ENCODE results near the gene ETV5. TPM values are rescaled to one million over a fixed set of nuclear protein-coding genes. Genes with fewer than 3 reads are reported as not detected.

Gene ETV5
- total RNA-seq, 4 donors from 2014 or later, result 19.0 to 31.6 (median 21.3) TPM

DNA sequence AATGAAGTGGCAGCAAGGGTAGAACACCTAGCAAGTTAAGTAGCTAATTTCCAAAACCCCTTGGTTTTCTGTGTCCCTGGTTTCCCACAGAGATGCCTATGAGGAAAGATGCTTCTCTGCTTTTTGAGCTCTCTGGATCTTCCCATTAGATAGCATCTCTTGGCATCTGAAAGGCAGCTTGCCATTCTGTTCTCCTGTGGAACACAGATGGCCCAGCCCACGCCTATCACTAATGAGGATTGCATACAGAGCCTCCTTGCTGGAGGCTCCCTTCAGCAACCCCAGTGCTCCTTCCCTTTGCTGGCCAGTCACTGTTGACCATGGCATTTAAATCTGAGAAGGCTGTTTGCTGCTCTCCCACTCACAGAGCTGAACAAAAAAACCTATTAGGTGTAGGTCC, 34.4 kb upstream of the ETV5 start:
- DNase-seq (no peak), ATAC-seq (no peak)
- Histone ChIP-seq H3K27ac (no peak overlapping the region), H3K36me3 (no peaks in the 10 kb centered on the region), H3K27me3 (no peaks in the 10 kb centered on the region), H3K4me1 (no peaks in the 10 kb centered on the region), H3K4me3 (no peak overlapping the region), H3K9me3 (no peaks in the 10 kb centered on the region)
- in situ Hi-C loops (cut with MboI; ENCODE audit: low sequenced_read_pairs in 4 of 4) (no loop called here), intact Hi-C loops (cut with DNase I; ENCODE audit: low total_unique reads) (no loop called here)
- no peak for TF ChIP-seq POLR2A (IDR thresholded peaks at IDR 0.05)
- TF ChIP-seq CTCF (IDR thresholded peaks at IDR 0.05 in 4 of 5, conservative IDR thresholded peaks at IDR 0.05 in 1 of 5), result no peak

DNA sequence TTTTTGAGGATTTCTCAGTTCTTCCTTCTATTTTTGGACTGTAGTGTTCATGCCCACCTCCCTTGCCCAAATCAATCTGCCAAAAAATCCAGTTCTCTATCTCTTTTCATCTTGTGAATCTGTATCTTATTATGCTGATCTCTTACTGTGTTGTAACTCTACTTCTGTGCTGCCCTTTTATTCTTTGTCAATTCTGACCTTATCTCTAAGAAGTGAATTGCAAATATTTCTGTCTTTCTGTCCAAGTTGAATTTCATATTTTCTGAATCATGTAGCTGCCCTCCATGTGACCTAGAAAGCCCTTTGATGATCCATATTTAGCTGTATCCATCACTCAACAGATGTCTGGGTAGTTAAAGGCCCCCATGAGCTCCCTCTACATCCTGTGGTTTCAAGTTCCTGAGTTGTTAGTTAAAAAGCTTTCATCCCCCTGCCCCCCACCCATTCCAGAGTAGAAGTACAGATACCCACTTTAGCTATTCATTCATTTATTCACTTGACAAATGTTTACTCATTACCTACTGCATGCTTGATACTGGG, 33.6 kb upstream of the ETV5 start:
- H3K27me3 ChIP-seq, result no peaks in the 10 kb centered on the region
- in situ Hi-C loops (cut with MboI; ENCODE audit: low sequenced_read_pairs in 4 of 4), result no loop called here
- no peaks in the 10 kb centered on the region for H3K9me3 ChIP-seq
- no peaks in the 10 kb centered on the region for H3K36me3 ChIP-seq
- no peak overlapping the region for H3K4me3 ChIP-seq
- no peak for TF ChIP-seq CTCF (IDR thresholded peaks at IDR 0.05 in 4 of 5, conservative IDR thresholded peaks at IDR 0.05 in 1 of 5)
- TF ChIP-seq POLR2A (IDR thresholded peaks at IDR 0.05), result no peak
- intact Hi-C loops (cut with DNase I; ENCODE audit: low total_unique reads), result no loop called here
- DNase-seq, result no peak
- H3K4me1 ChIP-seq, result no peaks in the 10 kb centered on the region
- H3K27ac ChIP-seq, result no peak overlapping the region
- no peak for ATAC-seq

DNA sequence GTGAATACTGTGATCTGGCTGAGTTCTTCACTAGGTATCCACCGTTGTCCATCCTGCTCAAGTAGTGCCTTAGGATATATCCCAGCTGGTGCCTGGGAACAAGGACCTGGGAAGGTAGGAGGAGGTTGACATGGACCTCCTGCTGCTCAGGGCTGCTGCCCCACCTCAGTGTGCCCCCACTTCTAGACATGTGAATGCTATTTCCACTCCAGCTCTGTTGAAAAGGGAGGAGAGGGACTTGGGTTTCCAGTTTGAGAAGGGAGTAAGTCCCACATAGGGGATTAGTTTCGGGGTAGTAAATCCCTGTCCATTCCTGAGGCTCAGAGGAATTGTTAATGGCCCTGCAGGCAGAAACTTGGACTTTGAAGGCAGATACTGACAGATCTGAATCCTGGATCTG, 32.9 kb upstream of the ETV5 start:
- in situ Hi-C loops (cut with MboI; ENCODE audit: low sequenced_read_pairs in 4 of 4) (no loop called here), intact Hi-C loops (cut with DNase I; ENCODE audit: low total_unique reads) (no loop called here)
- TF ChIP-seq POLR2A (IDR thresholded peaks at IDR 0.05), result no peak
- no peak for TF ChIP-seq CTCF (IDR thresholded peaks at IDR 0.05 in 4 of 5, conservative IDR thresholded peaks at IDR 0.05 in 1 of 5)
- ATAC-seq, result no peak
- Histone ChIP-seq H3K9me3 (no peaks in the 10 kb centered on the region), H3K27ac (no peak overlapping the region), H3K36me3 (no peaks in the 10 kb centered on the region), H3K4me1 (no peaks in the 10 kb centered on the region), H3K4me3 (no peak overlapping the region), H3K27me3 (no peaks in the 10 kb centered on the region)
- no peak for DNase-seq

DNA sequence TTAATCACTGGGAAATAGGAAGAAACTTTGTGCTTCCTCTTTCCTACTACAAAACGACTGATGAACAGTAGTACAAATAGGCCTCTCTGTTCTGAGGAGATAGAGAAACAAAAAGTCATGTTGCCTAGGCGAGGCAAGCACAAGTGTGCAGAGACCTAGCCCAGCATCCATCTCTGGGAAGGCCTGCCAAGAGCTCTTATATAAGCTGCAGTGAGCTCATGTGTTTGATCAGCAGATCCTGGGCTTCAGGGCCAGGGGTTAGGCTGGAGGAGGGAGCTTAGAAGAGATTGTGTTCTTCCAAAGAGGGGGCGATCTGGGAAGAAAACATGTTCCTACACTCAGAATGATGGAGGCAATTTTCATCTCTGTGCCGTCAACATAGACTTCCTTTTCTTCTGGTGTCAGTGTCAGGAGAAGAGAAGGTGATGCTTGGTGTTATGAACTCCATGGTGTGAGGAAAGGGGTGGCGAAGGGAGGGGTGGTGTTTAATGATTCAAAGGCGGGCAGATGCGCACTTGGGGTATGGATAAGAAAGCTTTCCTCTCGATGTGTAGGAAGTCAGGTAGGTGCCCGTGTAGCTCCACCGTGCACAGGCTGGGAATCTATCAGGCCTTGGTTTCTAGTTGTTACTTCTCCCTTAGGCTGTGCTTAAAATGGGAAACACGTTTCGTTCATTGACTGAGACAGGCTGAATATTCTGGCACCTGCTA, 29.5 kb upstream of the ETV5 start:
- no peak overlapping the region for H3K27ac ChIP-seq
- H3K9me3 ChIP-seq, result no peaks in the 10 kb centered on the region
- H3K4me3 ChIP-seq, result no peak overlapping the region
- H3K36me3 ChIP-seq, result no peaks in the 10 kb centered on the region
- ATAC-seq (no peak), DNase-seq (no peak)
- in situ Hi-C loops (cut with MboI; ENCODE audit: low sequenced_read_pairs in 4 of 4), result no loop called here
- no peaks in the 10 kb centered on the region for H3K27me3 ChIP-seq
- TF ChIP-seq CTCF (IDR thresholded peaks at IDR 0.05 in 4 of 5, conservative IDR thresholded peaks at IDR 0.05 in 1 of 5) (no peak), POLR2A (IDR thresholded peaks at IDR 0.05) (no peak)
- intact Hi-C loops (cut with DNase I; ENCODE audit: low total_unique reads), result no loop called here
- no peaks in the 10 kb centered on the region for H3K4me1 ChIP-seq
